ENCODE results near the gene CSHL1.

DNA sequence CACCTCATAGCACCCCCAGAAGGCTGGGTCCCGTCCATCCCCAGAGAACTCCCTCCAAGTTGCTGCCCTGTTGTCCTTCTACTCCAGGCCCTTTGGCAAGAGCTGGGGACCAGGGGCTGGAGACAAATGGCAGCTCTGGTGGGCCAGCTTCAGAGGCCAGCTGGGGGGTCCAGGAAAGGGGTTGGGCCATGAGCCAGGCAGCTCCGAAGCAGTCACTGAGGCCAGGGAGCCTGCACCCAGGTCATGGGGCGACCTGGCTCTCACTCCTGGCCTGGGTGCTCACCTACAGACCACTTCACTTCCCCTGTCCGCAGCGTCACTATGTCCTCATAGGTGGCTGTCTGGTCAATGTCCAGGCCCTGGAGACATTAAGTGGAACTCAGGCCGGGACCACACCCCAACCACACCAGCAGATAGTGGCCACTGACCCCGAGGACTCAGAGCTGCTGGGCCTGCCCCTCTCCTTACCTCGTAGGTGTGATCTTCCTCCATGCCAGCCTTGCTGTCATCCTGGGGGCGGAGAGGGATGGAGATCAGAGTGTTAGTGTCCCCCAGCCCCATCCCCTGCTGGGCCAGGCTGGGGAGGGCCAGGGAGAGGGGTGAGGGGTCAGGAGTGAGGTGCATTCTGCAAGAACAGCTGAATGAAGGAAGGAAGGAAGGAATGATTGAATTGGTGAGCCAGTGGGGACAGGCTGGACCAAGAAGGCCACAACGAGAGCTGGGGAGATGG is 18.1 kb upstream of the CSHL1 start:
- TF ChIP-seq, protein P1, sequence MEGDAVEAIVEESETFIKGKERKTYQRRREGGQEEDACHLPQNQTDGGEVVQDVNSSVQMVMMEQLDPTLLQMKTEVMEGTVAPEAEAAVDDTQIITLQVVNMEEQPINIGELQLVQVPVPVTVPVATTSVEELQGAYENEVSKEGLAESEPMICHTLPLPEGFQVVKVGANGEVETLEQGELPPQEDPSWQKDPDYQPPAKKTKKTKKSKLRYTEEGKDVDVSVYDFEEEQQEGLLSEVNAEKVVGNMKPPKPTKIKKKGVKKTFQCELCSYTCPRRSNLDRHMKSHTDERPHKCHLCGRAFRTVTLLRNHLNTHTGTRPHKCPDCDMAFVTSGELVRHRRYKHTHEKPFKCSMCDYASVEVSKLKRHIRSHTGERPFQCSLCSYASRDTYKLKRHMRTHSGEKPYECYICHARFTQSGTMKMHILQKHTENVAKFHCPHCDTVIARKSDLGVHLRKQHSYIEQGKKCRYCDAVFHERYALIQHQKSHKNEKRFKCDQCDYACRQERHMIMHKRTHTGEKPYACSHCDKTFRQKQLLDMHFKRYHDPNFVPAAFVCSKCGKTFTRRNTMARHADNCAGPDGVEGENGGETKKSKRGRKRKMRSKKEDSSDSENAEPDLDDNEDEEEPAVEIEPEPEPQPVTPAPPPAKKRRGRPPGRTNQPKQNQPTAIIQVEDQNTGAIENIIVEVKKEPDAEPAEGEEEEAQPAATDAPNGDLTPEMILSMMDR (conservative IDR thresholded peaks at IDR 0.05) = no peak
- no peak for TF ChIP-seq ZFX (IDR thresholded peaks at IDR 0.05)

Data from C4-2B (cell line).